Measurements from ENCODE around the gene DGAT2.

The DGAT2 gene

DNA sequence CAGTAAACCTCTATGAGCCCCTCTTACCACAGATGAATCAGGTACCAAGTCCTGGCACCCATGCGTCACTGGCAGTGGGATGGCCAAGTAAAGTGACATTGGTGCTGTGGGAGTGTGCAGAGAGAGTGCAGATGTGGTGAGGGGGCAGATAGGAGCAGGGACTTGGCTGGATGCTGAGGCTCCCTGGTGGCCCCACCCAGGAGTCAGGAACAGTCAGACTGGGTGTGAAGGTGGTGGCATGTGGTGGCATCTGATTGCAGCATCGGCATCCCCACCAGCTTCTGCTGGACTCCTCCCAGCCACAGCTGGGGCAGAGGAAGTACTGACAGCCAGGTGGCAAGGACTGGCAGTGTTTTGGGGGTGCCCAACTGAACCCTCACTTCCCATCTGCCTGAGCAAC is 11.4 kb downstream of the DGAT2 start:
- no peaks in the 10 kb centered on the region for H3K36me3 ChIP-seq (ENCODE audit: control insufficient read depth, insufficient read depth, low read length)
- no peaks in the 10 kb centered on the region for H3K4me1 ChIP-seq (ENCODE audit: control insufficient read depth, insufficient read depth, low read length)
- WGBS, 2 experiments = 95% methylated on average over 2 of the region's 2 CpGs

DNA sequence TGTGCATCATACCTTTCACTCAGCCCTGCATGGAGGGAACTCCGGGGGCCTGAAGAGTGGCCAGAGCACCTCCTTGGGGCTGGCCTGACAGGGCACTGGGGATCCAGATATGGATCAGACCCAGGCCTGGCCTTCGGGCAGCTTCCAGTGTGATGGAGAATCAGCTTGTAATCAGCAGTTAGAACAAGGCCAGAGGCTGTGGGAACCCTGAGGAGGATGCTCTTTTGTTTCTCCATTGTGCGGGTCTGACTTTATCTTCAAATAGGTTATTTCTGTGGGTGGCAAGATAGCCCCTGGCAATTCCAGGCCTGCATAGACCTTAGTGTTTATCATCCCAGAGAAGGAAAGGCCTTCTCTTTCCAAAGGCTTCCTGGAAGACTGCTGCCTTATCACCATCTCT is 12.3 kb downstream of the DGAT2 start:
- WGBS, 2 experiments = 90 to 95% methylated on average over 3 of the region's 3 CpGs
- no peaks in the 10 kb centered on the region for H3K36me3 ChIP-seq (ENCODE audit: control insufficient read depth, insufficient read depth, low read length)
- no peaks in the 10 kb centered on the region for H3K4me1 ChIP-seq (ENCODE audit: control insufficient read depth, insufficient read depth, low read length)
- no peaks in the 10 kb centered on the region for H3K9me3 ChIP-seq (ENCODE audit: control insufficient read depth, low read length)
- no peak overlapping the region for H3K4me3 ChIP-seq (ENCODE audit: insufficient read depth, low read depth, low read length)
- no peak overlapping the region for H3K27ac ChIP-seq (ENCODE audit: insufficient read depth, low read depth, low read length, poor library complexity, severe bottlenecking)
- no peaks in the 10 kb centered on the region for H3K27me3 ChIP-seq (ENCODE audit: control insufficient read depth, insufficient read depth, low read length, poor library complexity, severe bottlenecking)

More for the DNA sequence above, 11.4 kb downstream of the DGAT2 start:
- Histone ChIP-seq H3K27me3 (ENCODE audit: control insufficient read depth, insufficient read depth, low read length, poor library complexity, severe bottlenecking) (no peaks in the 10 kb centered on the region), H3K27ac (ENCODE audit: insufficient read depth, low read depth, low read length, poor library complexity, severe bottlenecking) (no peak overlapping the region), H3K9me3 (ENCODE audit: control insufficient read depth, low read length) (no peaks in the 10 kb centered on the region), H3K4me3 (ENCODE audit: insufficient read depth, low read depth, low read length) (no peak overlapping the region)

DNA sequence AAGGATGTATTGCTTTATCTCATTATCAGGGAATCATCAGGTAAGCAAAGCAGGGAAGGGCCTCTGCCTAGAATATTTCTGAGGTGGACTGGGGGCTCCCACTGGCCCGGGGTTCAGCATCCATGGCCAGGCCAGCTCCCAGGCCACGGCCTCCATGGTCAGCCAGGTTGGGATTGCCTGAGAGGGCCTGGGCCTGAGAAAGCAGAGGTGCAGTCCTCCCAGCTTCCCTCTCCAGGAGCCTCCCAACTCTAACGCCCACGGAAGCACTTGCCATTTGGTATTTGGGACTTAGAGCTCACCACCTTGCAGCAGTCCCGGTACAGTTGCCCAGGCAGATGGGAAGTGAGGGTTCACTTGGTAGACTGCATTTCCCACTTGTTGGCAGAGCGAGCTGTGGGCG is 12.7 kb downstream of the DGAT2 start:
- H3K27me3 ChIP-seq (ENCODE audit: control insufficient read depth, insufficient read depth, low read length, poor library complexity, severe bottlenecking) = no peaks in the 10 kb centered on the region
- 93 to 96% methylated on average over 7 of the region's 7 CpGs for WGBS, 2 experiments
- H3K27ac ChIP-seq (ENCODE audit: insufficient read depth, low read depth, low read length, poor library complexity, severe bottlenecking) = no peak overlapping the region
- no peaks in the 10 kb centered on the region for H3K9me3 ChIP-seq (ENCODE audit: control insufficient read depth, low read length)
- no peaks in the 10 kb centered on the region for H3K4me1 ChIP-seq (ENCODE audit: control insufficient read depth, insufficient read depth, low read length)
- no peaks in the 10 kb centered on the region for H3K36me3 ChIP-seq (ENCODE audit: control insufficient read depth, insufficient read depth, low read length)
- H3K4me3 ChIP-seq (ENCODE audit: insufficient read depth, low read depth, low read length) = no peak overlapping the region

DNA sequence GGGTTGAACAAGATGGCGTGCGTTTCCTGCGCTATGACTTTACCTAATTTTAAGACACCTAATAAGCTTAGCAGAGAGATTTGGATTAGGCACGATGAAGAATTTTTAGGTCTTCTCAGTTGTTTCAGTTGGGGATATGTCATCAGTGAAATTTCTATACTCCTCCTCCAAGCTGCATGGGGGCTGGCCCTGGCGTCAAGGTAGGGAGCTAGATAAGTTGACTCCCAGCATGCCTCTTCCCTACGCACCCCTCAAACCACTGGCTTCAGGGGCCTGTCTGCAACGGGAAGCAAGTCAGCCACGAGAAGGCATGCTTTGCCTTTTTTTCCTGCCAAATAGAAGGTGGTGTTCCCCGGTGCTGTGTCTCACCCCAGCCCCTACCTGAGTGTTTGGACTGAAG is 13.3 kb downstream of the DGAT2 start:
- Histone ChIP-seq H3K4me1 (ENCODE audit: control insufficient read depth, insufficient read depth, low read length) (no peaks in the 10 kb centered on the region), H3K27ac (ENCODE audit: insufficient read depth, low read depth, low read length, poor library complexity, severe bottlenecking) (no peak overlapping the region), H3K36me3 (ENCODE audit: control insufficient read depth, insufficient read depth, low read length) (no peaks in the 10 kb centered on the region), H3K27me3 (ENCODE audit: control insufficient read depth, insufficient read depth, low read length, poor library complexity, severe bottlenecking) (no peaks in the 10 kb centered on the region), H3K4me3 (ENCODE audit: insufficient read depth, low read depth, low read length) (no peak overlapping the region), H3K9me3 (ENCODE audit: control insufficient read depth, low read length) (no peaks in the 10 kb centered on the region)
- WGBS, 2 experiments = 93 to 97% methylated on average over 9 of the region's 9 CpGs

DNA sequence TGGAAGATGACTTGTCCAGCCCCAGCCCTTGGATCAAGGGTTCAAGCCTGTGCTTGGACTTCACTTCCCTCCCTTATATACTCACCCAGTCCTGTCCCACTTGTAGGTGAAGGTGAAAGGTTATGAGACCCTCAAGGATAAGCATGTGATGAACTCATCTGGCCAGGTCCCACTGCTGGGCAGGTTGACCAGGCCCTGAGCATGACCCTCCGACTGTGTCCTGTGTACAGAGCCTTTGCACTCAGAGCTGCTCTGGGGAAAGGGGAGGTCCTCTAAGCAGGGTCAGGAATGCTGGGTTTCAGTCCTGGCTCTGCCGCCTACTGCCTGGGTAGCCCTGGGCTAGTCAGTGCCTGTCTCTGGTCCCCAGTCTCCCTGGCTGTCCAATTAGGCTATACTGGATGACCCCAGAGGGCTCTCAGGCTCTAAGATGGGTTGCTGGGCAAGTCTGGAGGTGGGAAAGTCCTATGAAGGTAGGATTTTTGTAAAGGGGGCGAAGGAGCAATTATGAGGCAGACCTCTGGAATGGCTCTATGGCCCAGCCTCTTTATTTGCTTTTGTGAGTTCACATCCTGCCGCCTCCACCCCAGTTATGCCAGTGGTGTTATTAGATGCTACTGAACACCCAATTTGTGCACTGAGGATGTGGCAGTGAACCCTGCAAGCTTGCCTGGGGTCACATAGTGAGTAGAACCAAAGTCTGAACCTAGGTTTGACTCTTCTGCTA is 14.1 kb downstream of the DGAT2 start:
- WGBS, 2 experiments = 93 to 96% methylated on average over 4 of the region's 4 CpGs
- Histone ChIP-seq H3K27ac (ENCODE audit: insufficient read depth, low read depth, low read length, poor library complexity, severe bottlenecking) (no peak overlapping the region), H3K9me3 (ENCODE audit: control insufficient read depth, low read length) (no peaks in the 10 kb centered on the region), H3K27me3 (ENCODE audit: control insufficient read depth, insufficient read depth, low read length, poor library complexity, severe bottlenecking) (no peaks in the 10 kb centered on the region), H3K4me1 (ENCODE audit: control insufficient read depth, insufficient read depth, low read length) (no peaks in the 10 kb centered on the region), H3K36me3 (ENCODE audit: control insufficient read depth, insufficient read depth, low read length) (no peaks in the 10 kb centered on the region), H3K4me3 (ENCODE audit: insufficient read depth, low read depth, low read length) (no peak overlapping the region)

DNA sequence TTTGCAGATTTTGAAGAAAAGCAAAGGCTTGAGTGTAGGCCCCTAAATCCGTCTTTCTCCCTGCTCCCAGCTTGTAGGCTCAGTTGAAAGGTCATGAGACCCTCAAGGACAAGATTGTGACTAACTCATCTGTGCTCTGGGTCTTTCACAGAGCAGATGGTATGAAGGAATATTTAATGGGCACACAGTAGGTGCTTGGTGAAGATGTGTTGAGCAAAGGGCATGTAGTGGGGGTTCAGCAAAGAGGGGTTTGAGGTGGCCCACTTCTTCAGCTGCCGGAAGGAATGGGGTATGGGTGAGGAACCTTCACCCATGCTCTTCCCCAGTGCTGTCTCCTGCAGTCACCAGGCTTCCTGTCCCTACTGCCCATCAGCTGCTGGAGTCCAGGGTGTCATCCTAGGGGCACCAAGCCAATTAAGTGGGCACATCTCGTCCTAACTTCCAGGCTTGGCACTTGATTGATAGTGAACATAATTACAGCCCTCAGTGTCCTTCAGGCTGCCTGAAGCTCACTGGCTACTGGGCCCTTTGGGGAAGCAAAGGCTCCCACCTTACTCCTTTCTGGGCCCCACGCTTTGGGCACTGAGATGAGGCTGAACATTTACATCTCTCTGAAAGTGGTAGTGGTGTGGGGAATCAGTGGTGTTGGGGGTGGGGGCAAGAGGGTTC is 15.0 kb downstream of the DGAT2 start:
- Histone ChIP-seq H3K4me3 (ENCODE audit: insufficient read depth, low read depth, low read length) (no peak overlapping the region), H3K27me3 (ENCODE audit: control insufficient read depth, insufficient read depth, low read length, poor library complexity, severe bottlenecking) (no peaks in the 10 kb centered on the region), H3K9me3 (ENCODE audit: control insufficient read depth, low read length) (no peaks in the 10 kb centered on the region), H3K36me3 (ENCODE audit: control insufficient read depth, insufficient read depth, low read length) (no peaks in the 10 kb centered on the region), H3K4me1 (ENCODE audit: control insufficient read depth, insufficient read depth, low read length) (no peaks in the 10 kb centered on the region), H3K27ac (ENCODE audit: insufficient read depth, low read depth, low read length, poor library complexity, severe bottlenecking) (no peak overlapping the region)
- WGBS, 2 experiments = 94 to 97% methylated on average over 4 of the region's 4 CpGs

DNA sequence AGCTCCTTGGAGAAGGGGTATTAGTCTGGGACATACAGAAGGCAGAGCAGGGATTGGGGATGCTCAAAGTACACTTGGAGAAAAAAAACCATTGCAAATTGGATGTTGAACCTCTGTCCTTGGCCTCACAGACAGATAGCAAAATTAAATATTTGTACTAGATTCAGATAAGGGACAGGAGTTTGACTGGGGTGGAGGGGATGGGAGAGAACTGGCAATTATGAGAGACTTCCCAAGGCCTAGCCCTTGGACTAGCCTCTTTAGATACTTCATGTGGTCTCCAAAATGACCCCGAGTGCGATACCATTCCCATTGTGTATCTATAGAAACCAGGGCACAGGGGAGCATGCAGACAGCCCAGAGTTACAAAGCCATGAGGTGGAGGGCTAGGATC is 15.5 kb downstream of the DGAT2 start:
- Histone ChIP-seq H3K4me3 (ENCODE audit: insufficient read depth, low read depth, low read length) (no peak overlapping the region), H3K27ac (ENCODE audit: insufficient read depth, low read depth, low read length, poor library complexity, severe bottlenecking) (no peak overlapping the region), H3K36me3 (ENCODE audit: control insufficient read depth, insufficient read depth, low read length) (no peaks in the 10 kb centered on the region), H3K9me3 (ENCODE audit: control insufficient read depth, low read length) (no peaks in the 10 kb centered on the region), H3K4me1 (ENCODE audit: control insufficient read depth, insufficient read depth, low read length) (no peaks in the 10 kb centered on the region), H3K27me3 (ENCODE audit: control insufficient read depth, insufficient read depth, low read length, poor library complexity, severe bottlenecking) (no peaks in the 10 kb centered on the region)
- 96 to 98% methylated on average over 2 of the region's 2 CpGs for WGBS, 2 experiments

DNA sequence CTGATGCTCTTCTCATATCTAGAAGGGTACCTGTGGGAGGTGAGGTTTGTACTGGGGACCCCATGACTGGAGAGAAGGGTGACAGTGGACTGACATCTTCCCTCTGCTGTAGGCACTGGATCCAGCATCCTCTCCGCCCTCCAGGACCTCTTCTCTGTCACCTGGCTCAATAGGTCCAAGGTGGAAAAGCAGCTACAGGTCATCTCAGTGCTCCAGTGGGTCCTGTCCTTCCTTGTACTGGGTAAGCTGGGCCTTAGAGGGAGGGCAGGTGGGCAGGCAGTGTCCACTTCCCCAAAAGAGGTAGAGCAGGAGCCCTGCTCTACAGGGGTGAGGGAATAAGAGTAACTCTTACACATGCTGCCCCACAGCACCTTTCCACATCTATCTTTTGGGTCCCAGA is 15.9 kb downstream of the DGAT2 start:
- Histone ChIP-seq H3K36me3 (ENCODE audit: control insufficient read depth, insufficient read depth, low read length) (no peaks in the 10 kb centered on the region), H3K4me1 (ENCODE audit: control insufficient read depth, insufficient read depth, low read length) (no peaks in the 10 kb centered on the region), H3K27ac (ENCODE audit: insufficient read depth, low read depth, low read length, poor library complexity, severe bottlenecking) (no peak overlapping the region), H3K9me3 (ENCODE audit: control insufficient read depth, low read length) (no peaks in the 10 kb centered on the region), H3K27me3 (ENCODE audit: control insufficient read depth, insufficient read depth, low read length, poor library complexity, severe bottlenecking) (no peaks in the 10 kb centered on the region), H3K4me3 (ENCODE audit: insufficient read depth, low read depth, low read length) (no peak overlapping the region)
- WGBS, 2 experiments = 73 to 83% methylated on average over 1 of the region's 1 CpG

DNA sequence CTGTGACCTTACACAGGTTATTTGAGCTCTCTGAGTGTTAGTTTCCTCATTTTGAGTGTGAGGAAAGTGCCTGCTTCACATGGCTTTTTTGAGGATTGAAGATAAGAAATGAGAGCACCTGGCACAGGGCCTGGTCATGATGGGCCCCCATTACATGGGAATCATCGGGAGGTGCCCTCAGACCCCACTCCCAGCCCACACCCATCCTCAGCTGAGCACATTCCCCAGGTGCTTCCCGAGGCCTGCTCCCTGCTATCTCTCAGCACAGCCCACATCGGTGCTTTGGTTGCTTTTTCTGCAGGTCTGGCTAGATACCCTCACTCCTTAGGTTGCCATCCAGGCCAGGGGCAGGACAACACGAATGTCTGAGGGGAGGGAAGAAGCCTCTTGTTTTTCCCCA is 16.6 kb downstream of the DGAT2 start:
- H3K4me1 ChIP-seq (ENCODE audit: control insufficient read depth, insufficient read depth, low read length) = no peaks in the 10 kb centered on the region
- no peak overlapping the region for H3K4me3 ChIP-seq (ENCODE audit: insufficient read depth, low read depth, low read length)
- no peaks in the 10 kb centered on the region for H3K9me3 ChIP-seq (ENCODE audit: control insufficient read depth, low read length)
- H3K36me3 ChIP-seq (ENCODE audit: control insufficient read depth, insufficient read depth, low read length) = no peaks in the 10 kb centered on the region
- H3K27ac ChIP-seq (ENCODE audit: insufficient read depth, low read depth, low read length, poor library complexity, severe bottlenecking) = no peak overlapping the region
- H3K27me3 ChIP-seq (ENCODE audit: control insufficient read depth, insufficient read depth, low read length, poor library complexity, severe bottlenecking) = no peaks in the 10 kb centered on the region
- 82 to 89% methylated on average over 4 of the region's 4 CpGs for whole genome bisulfite sequencing, 2 experiments

DNA sequence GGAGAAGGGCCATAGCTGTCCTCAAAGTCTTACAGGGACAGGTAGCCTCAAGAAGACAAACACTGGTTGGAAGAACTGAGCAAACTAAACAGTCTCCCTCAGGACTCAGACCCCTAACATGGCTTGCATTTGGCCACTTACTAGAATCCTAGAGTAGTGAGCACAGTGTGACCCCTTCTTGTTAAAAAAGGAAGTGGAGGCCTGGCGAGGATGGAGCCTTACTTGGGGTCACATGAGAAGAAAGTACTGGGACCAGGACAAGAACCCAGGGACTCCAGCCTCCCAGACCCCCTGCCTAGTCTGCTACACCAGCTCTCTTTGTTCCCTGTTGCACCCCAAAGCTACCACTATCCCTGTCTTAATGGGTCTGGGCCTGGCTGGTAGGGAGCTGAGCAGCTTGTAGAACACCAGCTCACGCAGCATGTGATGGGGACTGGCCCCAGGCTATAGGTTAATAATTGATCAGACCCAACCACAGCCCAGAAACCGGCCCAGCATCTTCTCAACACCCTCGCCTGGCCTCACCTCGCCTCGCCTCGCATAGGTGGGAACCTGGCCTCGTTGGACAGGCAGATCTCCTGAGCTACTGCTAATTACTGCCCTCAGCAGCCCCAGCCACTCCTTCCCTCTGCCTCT is 17.6 kb downstream of the DGAT2 start:
- WGBS, 2 experiments = 93 to 96% methylated on average over 8 of the region's 8 CpGs

More for the DNA sequence above, 17.6 kb downstream of the DGAT2 start:
- Histone ChIP-seq H3K27ac (ENCODE audit: insufficient read depth, low read depth, low read length, poor library complexity, severe bottlenecking) (no peak overlapping the region), H3K9me3 (ENCODE audit: control insufficient read depth, low read length) (no peaks in the 10 kb centered on the region), H3K27me3 (ENCODE audit: control insufficient read depth, insufficient read depth, low read length, poor library complexity, severe bottlenecking) (no peaks in the 10 kb centered on the region), H3K4me1 (ENCODE audit: control insufficient read depth, insufficient read depth, low read length) (no peaks in the 10 kb centered on the region), H3K4me3 (ENCODE audit: insufficient read depth, low read depth, low read length) (no peak overlapping the region), H3K36me3 (ENCODE audit: control insufficient read depth, insufficient read depth, low read length) (no peaks in the 10 kb centered on the region)
